C4-2B (cell line): ENCODE data around the gene PPCDC.

Experiments used
- ZFX ChIP-seq: fragments of 450-650 bp; IDR thresholded peaks from 2 replicates; pipeline ENCODE4 v1.6.1; 2017
- TF ChIP-seq, protein P1 (sequence below): fragments of 450-650 bp; conservative IDR thresholded peaks from 2 replicates; pipeline ENCODE4 v1.5.1; 2017; ENCODE audit warnings: mild to moderate bottlenecking

DNA sequence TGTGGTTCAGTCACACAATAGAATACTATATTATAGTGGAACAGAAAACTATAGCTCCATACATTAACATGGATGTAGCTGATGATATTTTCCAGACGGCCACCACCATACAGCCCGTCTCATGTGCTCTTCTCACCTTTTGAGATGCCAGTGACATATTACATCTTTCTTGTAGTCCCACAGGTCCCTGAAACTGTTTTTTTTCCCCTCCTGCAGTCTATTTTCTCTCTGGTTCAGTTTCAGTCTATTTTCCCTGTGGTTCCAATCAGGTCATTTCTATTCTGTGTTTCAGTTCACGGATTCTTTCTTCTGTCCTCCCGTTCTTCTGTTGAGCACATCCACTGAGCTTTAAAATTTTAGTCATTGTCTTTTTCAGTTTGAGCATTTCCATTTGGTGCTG, 72.2 kb downstream of the PPCDC start:
- TF ChIP-seq, protein P1, sequence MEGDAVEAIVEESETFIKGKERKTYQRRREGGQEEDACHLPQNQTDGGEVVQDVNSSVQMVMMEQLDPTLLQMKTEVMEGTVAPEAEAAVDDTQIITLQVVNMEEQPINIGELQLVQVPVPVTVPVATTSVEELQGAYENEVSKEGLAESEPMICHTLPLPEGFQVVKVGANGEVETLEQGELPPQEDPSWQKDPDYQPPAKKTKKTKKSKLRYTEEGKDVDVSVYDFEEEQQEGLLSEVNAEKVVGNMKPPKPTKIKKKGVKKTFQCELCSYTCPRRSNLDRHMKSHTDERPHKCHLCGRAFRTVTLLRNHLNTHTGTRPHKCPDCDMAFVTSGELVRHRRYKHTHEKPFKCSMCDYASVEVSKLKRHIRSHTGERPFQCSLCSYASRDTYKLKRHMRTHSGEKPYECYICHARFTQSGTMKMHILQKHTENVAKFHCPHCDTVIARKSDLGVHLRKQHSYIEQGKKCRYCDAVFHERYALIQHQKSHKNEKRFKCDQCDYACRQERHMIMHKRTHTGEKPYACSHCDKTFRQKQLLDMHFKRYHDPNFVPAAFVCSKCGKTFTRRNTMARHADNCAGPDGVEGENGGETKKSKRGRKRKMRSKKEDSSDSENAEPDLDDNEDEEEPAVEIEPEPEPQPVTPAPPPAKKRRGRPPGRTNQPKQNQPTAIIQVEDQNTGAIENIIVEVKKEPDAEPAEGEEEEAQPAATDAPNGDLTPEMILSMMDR = no peak
- no peak for TF ChIP-seq ZFX
